Activated CD4-positive, alpha-beta T cell treated with anti-CD3 and anti-CD28 coated beads, Interleukin-2, amount 50 U/mL, for 24 hours (primary cell): Measurements from ENCODE around the gene CPA3.

Experiments
- DNase-seq, 2 donors: peaks; one replicate each; pipeline ENCODE4 v3.0.0-alpha.2; 2020; ENCODE audit warnings: low read depth in 1 of 2, low spot score in 1 of 2

The CPA3 gene

GRCh38 chr3:148865049-148865448, at the start of gene CPA3:
CPA3 (plus strand) TSS chr3:148865296; CDS start chr3:148865308, 12 bp downstream.
- DNase-seq: no peak

GRCh38 chr3:148815316-148816110, 49.6 kb upstream of the CPA3 start:
- DNase-seq: no peak

- DNase-seq: no peak
Measured at GRCh38 chr3:148816427-148816826, 48.7 kb upstream of the CPA3 start.

- no peak for DNase-seq
Measured at GRCh38 chr3:148816981-148817525, 48.0 kb upstream of the CPA3 start.

GRCh38 chr3:148820361-148821245, 44.5 kb upstream of the CPA3 start:
- DNase-seq: no peak

GRCh38 chr3:148823026-148823425, 42.1 kb upstream of the CPA3 start:
- no peak for DNase-seq

GRCh38 chr3:148825476-148825875, 39.6 kb upstream of the CPA3 start:
- no peak for DNase-seq

GRCh38 chr3:148827585-148827984, 37.5 kb upstream of the CPA3 start, which contains the start of gene CPB1:
CPB1 (plus strand) TSS chr3:148827811; CDS start chr3:148827824, 13 bp downstream.
- no peak for DNase-seq

GRCh38 chr3:148828136-148828690, 36.9 kb upstream of the CPA3 start:
- no peak for DNase-seq

GRCh38 chr3:148829926-148830325, 35.2 kb upstream of the CPA3 start:
- DNase-seq: no peak

- DNase-seq: no peak
Measured at GRCh38 chr3:148833223-148833622, 31.9 kb upstream of the CPA3 start.

- DNase-seq: no peak
Measured at GRCh38 chr3:148839805-148840204, 25.3 kb upstream of the CPA3 start.

GRCh38 chr3:148840451-148840850, 24.6 kb upstream of the CPA3 start:
- DNase-seq: no peak

GRCh38 chr3:148845756-148846395, 19.2 kb upstream of the CPA3 start:
- no peak for DNase-seq

GRCh38 chr3:148847351-148847750, 17.7 kb upstream of the CPA3 start:
- DNase-seq: no peak

- DNase-seq: no peak
Measured at GRCh38 chr3:148848410-148848809, 16.7 kb upstream of the CPA3 start.

GRCh38 chr3:148852271-148852992, 12.7 kb upstream of the CPA3 start:
- no peak for DNase-seq

GRCh38 chr3:148853076-148853475, 12.0 kb upstream of the CPA3 start:
- DNase-seq: no peak

- DNase-seq: no peak
Measured at GRCh38 chr3:148854061-148854460, 11.0 kb upstream of the CPA3 start.

- no peak for DNase-seq
Measured at GRCh38 chr3:148856384-148856783, 8.7 kb upstream of the CPA3 start.
